ENCODE results near the gene EPN2. TPM values are rescaled to one million over a fixed set of nuclear protein-coding genes. Genes with fewer than 3 reads are reported as not detected.

EPN2 gene
- total RNA-seq, 1 experiment from 2014 or later = 25.0 TPM

DNA sequence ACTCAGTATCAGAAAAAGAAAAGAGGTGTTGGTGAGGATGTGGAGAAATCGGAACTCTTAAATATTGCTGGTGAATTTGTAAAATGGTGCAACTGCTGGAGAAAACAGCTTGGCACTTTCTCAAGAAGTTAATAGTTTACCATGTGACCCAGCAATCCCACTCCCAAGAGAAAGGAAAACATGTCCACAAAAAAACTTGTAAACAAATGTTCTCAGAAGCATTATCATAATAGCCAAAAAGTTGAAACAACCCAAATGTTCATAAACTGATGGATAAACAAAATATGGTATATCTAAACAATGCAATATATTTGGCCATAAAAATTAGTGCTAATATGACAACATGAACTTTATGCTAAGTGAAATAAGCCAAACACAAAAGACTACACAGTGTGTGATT is 138.6 kb downstream of the EPN2 start:
- no peak for DNase-seq (ENCODE audit: extremely low read depth, low read depth)

DNA sequence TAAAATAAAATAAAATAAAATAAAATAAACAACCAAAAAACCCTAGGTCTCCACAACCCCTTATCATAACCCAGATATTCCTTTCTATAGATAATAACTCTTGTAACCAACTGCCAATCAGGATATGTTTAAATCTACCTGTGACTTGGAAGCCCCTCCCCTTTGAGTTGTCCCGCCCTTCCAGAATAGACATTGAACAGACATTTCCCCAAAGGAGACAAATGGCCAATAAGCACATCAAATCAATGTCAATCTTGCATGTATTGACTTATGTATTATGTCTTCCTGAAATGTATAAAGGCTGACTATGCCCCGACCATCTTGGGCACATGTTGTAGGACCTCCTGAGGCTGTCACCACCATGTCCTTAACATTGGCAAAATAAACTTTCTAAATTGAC is 139.6 kb downstream of the EPN2 start:
- no peak for DNase-seq (ENCODE audit: extremely low read depth, low read depth)

DNA sequence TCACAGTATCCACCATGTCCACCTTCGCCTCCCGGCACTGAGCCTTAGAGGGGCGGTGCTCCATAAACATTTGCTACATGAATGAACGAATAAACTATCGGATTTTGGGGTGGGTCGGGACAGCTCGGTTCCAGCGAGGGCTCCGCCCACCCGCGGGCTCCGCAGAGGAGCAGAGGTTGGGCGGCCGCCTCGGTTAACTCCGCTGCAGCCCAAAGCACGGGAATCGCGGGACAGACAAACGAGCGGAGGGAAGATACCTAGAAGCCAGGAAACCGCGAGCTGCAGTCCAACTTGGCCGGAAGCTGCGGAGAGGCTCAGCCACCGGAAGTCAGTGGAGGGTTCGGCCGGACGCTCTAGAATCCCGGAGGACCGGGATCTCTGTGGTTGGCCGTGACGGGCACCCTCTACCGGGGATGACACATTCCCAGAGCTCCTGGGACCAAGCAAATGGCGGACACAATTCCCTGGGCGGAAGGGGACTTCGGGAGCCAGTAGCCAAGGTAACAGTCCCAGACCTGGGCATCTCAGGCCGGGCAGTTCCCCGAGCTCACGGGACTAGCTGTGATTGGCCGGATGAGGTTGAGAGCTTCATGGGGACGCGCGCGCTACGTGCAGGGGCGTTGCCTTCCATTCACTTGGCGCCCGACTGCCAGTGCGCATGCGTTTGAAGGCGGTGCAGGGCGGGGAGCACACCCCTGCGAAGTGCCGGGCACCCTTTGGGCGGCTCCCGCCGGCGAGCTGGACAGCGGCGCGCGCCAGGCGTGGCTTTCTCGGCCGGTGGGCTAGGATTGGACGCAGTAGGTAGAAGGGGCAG is 140.6 kb downstream of the EPN2 start:
- peak; percentile 98 for DNase-seq (ENCODE audit: extremely low read depth, low read depth)

DNA sequence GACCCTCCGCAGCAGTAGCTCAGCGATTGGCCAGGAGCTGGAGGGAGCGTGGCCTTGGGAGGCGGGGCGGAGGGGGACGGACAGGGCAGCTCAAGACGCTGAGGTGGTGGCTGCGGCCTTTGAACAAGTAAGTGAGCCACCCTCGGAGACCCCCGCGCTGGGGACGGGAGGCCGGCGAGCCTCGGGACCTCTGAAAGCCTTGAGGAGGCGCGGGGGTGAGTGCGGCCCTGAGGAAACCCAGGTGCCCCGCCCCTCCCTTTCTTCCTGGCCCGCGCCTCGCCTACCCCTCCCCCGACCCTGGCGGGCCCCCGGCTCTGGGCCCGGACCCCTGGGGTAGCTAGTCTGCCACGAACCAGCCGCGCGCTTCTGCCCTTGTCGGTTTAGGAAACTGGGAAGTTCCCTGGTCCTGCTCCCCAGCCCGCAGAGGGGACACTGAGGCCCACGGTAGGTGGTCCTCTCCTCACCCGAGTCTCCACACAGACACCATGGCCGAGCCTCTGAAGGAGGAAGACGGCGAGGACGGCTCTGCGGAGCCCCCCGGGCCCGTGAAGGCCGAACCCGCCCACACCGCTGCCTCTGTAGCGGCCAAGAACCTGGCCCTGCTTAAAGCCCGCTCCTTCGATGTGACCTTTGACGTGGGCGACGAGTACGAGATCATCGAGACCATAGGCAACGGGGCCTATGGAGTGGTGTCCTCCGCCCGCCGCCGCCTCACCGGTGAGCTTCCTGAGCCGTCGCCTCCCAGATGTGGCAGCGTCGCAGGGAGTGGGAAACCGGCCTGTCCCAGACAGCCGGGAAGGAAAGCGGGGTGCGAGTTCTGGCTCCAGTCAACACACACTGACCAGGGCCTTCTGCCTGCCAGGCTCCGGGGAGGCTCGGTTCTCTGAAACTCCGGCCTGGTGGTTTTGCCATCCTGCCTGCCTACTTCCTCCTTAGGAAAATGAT is 141.5 kb downstream of the EPN2 start, which contains the start of gene MAPK7:
MAPK7 (plus strand) TSS at position 83 of the 945 bp plus-strand sequence; CDS start at position 486, 403 bp downstream.
- no peak for DNase-seq (ENCODE audit: extremely low read depth, low read depth)

DNA sequence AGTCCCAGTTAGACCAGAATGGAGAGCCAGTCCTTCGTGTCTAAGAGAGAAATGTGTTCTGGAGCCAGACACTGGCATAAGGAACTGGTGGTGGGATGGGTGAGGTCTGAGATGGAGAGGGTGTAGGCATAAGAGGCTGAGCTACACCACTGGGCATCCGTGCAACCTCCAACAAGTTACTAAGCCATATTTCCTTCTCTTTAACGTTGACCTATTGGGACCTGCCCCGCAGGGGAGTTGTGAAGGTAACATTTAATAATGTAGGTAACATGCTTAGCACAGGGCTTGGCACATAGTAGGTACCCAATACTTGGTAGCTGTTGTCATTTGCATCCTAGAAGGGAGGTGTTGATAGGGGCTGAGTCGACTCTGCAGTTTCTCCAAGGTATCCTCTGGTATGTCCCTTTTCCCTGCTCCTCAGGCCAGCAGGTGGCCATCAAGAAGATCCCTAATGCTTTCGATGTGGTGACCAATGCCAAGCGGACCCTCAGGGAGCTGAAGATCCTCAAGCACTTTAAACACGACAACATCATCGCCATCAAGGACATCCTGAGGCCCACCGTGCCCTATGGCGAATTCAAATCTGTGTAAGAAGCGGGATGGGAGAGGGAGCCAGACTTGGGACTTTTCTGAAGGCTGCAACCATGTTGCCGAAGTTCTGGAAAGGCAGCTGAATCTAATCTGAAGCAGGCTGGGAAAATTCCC is 142.3 kb downstream of the EPN2 start:
- no peak for DNase-seq (ENCODE audit: extremely low read depth, low read depth)

DNA sequence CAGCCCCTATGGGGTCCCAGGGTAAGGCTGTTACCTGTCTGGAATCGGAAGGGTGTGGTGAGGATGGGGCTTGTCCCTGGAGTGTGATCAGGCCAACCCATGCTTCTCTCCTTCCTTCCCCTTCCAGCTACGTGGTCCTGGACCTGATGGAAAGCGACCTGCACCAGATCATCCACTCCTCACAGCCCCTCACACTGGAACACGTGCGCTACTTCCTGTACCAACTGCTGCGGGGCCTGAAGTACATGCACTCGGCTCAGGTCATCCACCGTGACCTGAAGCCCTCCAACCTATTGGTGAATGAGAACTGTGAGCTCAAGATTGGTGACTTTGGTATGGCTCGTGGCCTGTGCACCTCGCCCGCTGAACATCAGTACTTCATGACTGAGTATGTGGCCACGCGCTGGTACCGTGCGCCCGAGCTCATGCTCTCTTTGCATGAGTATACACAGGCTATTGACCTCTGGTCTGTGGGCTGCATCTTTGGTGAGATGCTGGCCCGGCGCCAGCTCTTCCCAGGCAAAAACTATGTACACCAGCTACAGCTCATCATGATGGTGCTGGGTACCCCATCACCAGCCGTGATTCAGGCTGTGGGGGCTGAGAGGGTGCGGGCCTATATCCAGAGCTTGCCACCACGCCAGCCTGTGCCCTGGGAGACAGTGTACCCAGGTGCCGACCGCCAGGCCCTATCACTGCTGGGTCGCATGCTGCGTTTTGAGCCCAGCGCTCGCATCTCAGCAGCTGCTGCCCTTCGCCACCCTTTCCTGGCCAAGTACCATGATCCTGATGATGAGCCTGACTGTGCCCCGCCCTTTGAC is 143.5 kb downstream of the EPN2 start:
- DNase-seq (ENCODE audit: extremely low read depth, low read depth) = no peak

DNA sequence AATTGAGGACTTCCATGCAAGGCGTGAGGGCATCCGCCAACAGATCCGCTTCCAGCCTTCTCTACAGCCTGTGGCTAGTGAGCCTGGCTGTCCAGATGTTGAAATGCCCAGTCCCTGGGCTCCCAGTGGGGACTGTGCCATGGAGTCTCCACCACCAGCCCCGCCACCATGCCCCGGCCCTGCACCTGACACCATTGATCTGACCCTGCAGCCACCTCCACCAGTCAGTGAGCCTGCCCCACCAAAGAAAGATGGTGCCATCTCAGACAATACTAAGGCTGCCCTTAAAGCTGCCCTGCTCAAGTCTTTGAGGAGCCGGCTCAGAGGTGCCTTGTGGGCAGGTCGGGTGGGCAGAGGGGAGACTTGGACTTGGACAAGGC is 144.2 kb downstream of the EPN2 start:
- DNase-seq (ENCODE audit: extremely low read depth, low read depth) = no peak

DNA sequence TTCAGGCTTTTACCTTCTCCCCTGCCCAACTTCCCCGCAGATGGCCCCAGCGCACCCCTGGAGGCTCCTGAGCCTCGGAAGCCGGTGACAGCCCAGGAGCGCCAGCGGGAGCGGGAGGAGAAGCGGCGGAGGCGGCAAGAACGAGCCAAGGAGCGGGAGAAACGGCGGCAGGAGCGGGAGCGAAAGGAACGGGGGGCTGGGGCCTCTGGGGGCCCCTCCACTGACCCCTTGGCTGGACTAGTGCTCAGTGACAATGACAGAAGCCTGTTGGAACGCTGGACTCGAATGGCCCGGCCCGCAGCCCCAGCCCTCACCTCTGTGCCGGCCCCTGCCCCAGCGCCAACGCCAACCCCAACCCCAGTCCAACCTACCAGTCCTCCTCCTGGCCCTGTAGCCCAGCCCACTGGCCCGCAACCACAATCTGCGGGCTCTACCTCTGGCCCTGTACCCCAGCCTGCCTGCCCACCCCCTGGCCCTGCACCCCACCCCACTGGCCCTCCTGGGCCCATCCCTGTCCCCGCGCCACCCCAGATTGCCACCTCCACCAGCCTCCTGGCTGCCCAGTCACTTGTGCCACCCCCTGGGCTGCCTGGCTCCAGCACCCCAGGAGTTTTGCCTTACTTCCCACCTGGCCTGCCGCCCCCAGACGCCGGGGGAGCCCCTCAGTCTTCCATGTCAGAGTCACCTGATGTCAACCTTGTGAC is 144.7 kb downstream of the EPN2 start:
- no peak for DNase-seq (ENCODE audit: extremely low read depth, low read depth)

DNA sequence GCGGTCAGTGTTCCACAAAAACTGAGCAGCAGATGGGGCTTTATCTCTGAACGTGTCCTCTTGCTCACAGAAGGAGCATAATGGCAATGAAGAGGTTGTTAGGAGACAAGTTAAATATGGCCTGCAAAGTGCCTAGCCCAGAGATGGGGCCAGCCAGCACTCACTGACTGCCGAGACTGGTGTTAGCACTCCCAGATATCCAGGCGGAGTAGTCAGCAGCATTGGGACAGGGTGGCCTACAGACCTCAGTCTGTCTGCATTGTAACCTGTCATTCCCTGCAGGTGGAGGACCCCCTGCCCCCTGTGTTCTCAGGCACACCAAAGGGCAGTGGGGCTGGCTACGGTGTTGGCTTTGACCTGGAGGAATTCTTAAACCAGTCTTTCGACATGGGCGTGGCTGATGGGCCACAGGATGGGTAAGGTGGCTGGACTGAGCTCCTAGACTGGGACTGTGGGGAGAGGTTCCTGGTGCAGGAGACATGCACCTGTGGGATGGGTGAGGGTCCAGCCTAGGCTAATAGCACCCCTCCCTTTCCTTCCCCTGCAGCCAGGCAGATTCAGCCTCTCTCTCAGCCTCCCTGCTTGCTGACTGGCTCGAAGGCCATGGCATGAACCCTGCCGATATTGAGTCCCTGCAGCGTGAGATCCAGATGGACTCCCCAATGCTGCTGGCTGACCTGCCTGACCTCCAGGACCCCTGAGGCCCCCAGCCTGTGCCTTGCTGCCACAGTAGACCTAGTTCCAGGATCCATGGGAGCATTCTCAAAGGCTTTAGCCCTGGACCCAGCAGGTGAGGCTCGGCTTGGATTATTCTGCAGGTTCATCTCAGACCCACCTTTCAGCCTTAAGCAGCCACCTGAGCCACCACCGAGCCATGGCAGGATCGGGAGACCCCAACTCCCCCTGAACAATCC is 145.6 kb downstream of the EPN2 start:
- DNase-seq (ENCODE audit: extremely low read depth, low read depth) = no peak

DNA sequence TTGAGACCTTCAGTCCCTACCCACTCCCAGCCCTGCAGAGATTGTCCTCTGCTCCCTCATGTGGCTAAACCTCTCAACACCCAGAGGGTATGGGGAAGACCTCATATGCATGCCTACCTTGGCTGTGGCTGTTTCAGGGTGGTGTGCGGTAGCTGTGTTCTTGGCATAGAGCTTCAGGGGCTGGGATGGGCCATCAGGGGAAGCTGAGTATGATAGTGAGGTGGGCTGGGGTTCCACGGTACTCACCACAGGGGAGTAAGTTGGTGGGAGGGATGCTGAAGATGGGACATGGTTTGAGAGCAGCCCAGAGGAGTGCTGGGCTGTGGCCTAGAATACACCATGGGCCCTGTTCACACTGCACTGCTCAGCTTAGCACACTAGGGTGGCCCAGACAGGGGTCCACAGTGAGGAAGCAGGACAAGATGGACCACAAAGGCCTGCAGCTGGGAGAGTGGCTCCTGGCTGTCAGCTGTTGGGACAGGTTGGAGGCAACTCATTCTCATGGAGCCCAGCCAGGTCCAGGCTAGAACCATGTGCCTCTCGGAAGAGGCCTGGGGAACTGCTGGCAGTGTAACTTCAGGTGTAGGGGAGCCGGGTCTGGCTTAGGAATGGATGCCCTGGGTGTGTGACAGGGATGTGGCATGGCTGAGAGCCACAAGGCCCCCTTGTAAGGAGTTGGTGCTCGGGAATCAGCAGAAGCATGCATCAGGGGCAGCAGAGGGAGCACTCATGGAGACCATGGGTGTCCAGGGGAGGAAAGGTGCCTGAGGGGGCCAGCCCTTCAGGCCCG is 146.7 kb downstream of the EPN2 start:
- no peak for DNase-seq (ENCODE audit: extremely low read depth, low read depth)

DNA sequence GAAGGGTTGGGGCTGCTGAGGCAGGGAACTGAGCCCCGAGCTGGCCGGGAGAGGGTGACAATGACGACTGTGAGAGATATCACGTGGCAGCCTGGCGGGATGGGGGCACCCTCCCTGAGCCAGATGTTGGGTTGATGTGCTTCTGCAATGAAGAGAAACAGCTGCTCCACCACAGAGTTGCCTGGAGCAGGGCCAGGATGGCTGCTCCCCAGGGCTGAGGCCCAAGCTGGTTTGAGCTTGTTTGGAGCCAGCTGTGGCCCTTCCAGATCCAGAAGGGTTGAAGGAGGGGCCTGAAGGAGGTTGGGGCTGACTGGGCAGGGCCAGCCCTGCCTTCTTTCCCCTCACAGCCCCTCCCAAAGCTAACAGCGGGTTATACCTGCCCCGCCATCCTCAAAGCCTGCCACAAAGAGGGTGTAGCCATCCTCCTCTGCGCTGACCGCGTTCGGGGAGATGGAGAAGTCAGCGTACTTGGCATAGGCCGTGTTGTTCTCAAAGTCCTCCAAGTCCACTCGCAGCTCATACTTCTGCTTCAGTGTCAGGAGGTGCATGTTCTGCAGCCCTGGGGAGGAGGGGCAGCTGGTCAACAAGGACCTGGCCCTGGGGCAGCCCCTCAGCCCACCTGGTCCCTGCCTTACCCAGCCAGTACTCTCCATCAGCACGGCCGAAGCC is 147.7 kb downstream of the EPN2 start:
- no peak for DNase-seq (ENCODE audit: extremely low read depth, low read depth)

DNA sequence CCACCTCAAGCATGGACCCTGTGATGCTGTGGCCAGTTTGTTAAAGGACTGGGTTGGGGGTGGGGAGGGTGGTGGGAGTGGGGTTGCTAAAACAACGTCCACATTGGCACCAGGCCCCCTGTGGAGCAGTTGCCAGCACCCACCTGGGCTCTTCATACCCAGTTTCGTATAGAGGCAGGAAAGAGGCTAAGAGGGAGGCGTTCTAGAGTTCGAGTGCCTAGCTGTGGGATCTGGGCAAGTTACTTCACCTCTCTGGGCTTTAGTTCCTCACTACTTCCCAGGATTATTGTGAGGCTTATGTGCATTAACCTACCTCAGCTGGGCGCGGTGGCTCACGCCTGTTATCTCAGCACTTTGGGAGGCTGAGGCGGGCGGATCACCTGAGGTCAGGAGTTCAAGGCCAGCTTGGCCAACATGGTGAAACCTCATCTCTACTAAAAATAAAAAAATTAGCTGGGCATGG is 148.4 kb downstream of the EPN2 start:
- DNase-seq (ENCODE audit: extremely low read depth, low read depth) = no peak

Small RNA genes within 50 kb of the gene (small RNA-seq; reads per million reads assigned to genes)
- gene MIR1180 = 1.3 to 26.1 reads per million in 2 experiments

Other genes with a start within 250 kb of the EPN2 start
- 17.8 and 19.1 TPM in 2 replicates for gene FAM83G, start 232.6 kb upstream of the EPN2 start, total RNA-seq (2014; rRNA removed; shearing (Covaris generic))
- not detected in 2 replicates for gene GRAP, start 190.4 kb upstream of the EPN2 start, total RNA-seq (2014; rRNA removed; shearing (Covaris generic))
- gene GRAPL, start 109.8 kb upstream of the EPN2 start, total RNA-seq (2014; rRNA removed; shearing (Covaris generic)) = not detected in 2 replicates
- 20.2 and 20.6 TPM in 2 replicates for gene B9D1, start 125.4 kb downstream of the EPN2 start, total RNA-seq (2014; rRNA removed; shearing (Covaris generic))
- 5.4 and 6.5 TPM in 2 replicates for gene MAPK7, start 141.1 kb downstream of the EPN2 start, total RNA-seq (2014; rRNA removed; shearing (Covaris generic))
- gene MFAP4, start 149.8 kb downstream of the EPN2 start, total RNA-seq (2014; rRNA removed; shearing (Covaris generic)) = not detected in 2 replicates
- gene RNF112, start 173.9 kb downstream of the EPN2 start, total RNA-seq (2014; rRNA removed; shearing (Covaris generic)) = 0.20 TPM in 2 replicates

Data from NCI-H460 (cell line).